HG02884 (cell line): ENCODE results near the gene GABRR3.

Source experiments
- ATAC-seq: cut with Tn5 transposase; IDR thresholded peaks from one replicate; pipeline ENCODE4 v1.9.1; 2021; ENCODE audit warnings: mild to moderate bottlenecking, moderate library complexity; ENCODE audit not compliant: unreplicated experiment

GABRR3 gene

GRCh38 chr3:97992547-97993173 is 42.5 kb downstream of the GABRR3 start:
- no peak for ATAC-seq

DNA sequence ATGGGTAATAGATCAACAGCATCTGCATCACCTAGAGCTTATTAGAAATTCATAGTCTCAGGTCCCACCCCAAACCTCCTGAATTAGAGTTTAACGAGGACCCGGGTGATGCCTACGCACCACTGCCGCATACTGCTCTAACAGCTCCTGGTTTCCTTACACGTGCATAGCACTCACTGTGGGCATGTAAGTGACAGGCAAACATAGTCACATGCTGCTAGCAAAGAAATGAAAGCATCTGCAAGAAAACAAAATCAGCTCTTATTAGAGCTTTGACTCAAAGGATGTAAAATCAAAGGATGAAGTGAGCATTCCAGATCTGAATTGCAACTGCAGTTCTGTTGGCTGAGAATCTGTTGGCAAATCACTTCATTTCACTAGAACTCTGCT is 43.8 kb downstream of the GABRR3 start:
- ATAC-seq, result no peak

GRCh38 chr3:97990624-97991292 is 44.4 kb downstream of the GABRR3 start:
- ATAC-seq, result no peak

DNA sequence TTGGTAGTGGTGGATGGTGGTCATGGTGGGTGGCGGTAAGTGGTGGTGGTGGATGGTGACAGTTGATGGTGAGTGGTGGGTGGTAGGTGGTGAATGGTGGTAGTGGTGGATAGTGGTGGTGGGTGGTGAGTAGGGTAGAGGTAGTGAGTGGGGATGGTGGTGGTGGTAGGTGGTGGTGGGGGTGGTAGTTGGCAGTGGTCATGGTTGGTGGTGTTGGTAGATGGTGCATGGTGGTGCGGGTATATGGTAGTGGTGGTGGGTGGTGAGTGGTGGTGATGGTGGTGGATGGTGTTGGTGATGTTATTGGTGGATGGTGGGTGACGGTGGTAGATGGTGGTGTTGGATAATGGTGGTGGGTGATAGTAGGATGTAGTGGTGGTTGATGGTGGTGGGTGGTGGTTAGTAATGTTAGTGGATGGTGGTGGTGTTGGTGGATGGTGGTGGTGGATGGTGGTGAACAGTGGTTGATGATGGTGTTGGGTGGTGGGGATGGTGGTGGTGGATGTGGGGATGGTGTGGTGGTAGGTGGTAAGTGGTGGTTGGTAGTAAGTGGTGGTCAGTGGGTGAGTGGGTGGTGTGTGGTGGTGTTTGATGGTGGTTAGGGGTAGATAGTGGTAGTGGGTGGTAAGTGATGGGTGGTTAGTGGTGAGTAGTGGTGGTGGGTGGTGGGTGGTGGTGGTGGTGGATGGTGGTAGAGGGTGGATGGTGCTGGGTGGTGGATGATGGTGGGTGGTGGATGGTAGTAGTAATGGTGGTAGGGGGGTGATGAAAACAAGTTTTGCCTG is 46.1 kb downstream of the GABRR3 start:
- no peak for ATAC-seq

GRCh38 chr3:97987306-97987705 is 47.8 kb downstream of the GABRR3 start:
- no peak for ATAC-seq

DNA sequence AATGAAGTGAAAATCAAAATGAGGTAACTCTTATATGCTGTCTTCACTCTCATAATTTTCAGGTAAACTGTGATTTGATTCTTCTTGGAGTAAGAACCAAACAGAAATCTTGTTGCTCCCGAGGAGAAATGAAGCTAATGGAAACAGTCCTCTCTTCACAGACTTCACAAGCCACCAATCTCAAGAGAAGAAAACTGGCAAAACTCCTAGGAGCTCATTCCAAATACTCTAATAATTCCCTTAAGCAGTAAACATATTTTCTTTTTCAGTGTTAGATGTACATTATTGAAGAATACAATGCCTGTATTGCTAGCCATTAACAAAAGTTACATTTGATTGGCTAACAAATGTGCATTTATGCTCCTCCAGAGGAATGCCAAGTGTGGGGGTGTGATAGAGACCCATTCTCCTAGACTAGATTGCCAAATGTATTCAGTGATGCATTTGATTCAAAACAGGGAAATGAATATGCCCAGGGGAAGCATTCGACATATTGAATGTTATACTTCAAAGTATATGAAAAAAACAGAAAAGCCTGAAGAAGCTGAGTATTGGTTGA is 51.1 kb downstream of the GABRR3 start:
- ATAC-seq, result no peak

DNA sequence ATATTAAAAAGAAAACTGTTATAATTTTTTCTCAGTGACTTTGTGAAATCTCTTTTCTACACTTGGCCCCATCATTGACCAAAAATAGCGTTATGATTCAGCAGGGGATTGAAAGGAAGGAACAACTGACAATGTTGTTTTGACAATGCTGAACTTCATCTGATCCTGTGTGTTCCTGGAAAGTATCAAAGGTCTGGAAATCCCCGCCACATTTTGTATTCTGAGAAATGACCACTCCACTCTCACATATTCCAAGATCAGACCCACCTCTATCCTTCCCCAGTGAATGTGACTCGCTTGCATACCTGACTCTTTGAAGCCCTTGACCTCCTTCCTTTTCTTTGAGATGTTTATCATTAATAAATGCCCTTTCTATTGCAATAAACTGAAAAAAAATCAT is 53.2 kb downstream of the GABRR3 start:
- no peak for ATAC-seq

- no peak for ATAC-seq
Measured at GRCh38 chr3:97979610-97980009, 55.5 kb downstream of the GABRR3 start.

GRCh38 chr3:97975466-97975865 is 59.6 kb downstream of the GABRR3 start:
- ATAC-seq, result no peak

- ATAC-seq, result no peak
Measured at GRCh38 chr3:97974996-97975395, 60.1 kb downstream of the GABRR3 start.

- no peak for ATAC-seq
Measured at GRCh38 chr3:97972976-97973375, 62.1 kb downstream of the GABRR3 start.

- peak; percentile 80 for ATAC-seq
Measured at GRCh38 chr3:97971679-97972567, 63.2 kb downstream of the GABRR3 start, which contains the start of gene RIOX2. RIOX2 (minus strand) TSS chr3:97972431; CDS start chr3:97967593, 4,838 bp downstream.

DNA sequence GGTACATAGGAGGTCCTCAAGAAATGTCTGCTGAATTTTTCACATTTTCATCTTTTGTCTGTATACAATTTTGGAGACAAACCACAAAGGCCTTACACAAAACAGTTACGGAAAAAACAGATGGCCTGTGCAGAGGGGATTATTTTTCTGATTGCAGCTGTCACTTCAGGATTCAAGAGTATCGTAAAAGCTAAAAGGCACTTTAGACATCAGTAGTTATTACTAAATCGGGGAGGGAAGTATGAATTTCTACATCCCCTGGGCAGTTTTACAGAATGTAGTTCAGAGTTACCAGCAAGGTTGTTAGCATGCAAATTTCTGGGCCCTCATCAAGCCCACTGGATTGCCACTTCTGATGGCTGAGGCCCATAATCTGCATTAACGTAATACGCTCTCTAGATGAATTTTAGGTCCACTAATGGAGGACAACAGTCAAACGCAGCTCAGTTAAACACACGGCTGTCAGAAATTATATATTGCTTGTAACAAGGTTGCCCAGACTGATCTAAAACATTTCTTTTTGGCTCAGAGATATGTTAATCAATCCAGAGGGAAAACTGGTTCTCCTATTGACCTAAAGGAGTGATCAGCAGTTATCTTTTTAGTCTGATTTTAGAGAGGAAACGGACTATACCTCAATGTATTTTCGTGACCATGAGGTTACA is 64.0 kb downstream of the GABRR3 start:
- no peak for ATAC-seq

DNA sequence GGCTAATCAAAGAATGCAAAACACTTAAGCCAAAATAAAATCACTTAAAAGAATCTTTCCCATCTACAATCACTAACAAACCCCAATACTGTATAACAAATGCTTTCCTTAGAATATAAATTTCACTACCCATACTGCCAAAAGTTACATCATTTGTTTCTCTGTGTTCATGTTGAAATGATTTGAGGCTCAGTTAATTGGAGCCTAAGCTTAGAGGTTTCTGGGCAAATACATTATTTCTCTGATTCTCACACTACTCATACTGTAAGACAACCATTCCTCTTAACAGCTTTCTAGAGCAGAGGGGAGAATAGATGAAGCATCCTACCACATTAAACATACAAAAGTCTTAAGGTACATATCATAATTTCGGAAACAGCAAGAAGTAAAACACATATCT is 65.0 kb downstream of the GABRR3 start:
- ATAC-seq, result no peak

DNA sequence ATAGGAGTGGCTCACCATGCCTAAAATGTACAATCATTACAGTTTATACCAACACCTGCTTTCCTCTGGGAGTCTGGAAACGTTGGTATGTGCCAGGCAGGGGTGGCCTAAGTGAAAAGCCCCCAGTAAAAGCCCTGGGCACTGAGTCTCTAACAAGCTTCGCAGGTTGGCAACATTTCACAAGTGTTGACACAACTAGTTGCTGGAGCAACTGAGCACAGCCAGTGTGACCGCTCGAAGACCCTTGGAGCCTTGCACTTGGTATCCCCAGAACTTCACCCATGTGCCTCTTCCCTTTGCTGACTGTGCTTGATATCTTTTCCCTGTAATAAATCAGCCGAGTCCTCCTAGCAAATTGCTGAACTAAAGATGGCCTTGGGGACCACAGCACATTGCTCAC is 65.6 kb downstream of the GABRR3 start:
- ATAC-seq, result no peak

- no peak for ATAC-seq
Measured at GRCh38 chr3:97968376-97968775, 66.7 kb downstream of the GABRR3 start.

DNA sequence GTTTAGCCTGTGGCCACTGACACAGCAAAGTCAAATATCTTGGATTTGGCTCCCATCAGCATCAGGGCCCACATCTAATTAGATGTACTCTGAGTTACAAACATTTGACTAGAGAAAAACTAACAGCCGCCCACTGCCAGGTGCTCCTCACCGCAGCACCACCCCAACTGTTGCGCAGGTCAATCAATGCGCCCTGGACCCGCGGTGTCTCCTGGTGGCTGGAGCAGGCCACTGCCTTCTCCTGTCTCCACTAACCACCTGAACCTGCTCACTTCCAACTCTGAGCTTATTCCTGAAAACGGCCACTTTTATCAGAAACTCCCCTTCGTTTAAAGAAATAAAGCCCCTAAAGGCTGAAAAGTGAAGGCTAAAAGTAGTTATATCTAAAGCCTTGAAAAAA is 67.1 kb downstream of the GABRR3 start:
- no peak for ATAC-seq

DNA sequence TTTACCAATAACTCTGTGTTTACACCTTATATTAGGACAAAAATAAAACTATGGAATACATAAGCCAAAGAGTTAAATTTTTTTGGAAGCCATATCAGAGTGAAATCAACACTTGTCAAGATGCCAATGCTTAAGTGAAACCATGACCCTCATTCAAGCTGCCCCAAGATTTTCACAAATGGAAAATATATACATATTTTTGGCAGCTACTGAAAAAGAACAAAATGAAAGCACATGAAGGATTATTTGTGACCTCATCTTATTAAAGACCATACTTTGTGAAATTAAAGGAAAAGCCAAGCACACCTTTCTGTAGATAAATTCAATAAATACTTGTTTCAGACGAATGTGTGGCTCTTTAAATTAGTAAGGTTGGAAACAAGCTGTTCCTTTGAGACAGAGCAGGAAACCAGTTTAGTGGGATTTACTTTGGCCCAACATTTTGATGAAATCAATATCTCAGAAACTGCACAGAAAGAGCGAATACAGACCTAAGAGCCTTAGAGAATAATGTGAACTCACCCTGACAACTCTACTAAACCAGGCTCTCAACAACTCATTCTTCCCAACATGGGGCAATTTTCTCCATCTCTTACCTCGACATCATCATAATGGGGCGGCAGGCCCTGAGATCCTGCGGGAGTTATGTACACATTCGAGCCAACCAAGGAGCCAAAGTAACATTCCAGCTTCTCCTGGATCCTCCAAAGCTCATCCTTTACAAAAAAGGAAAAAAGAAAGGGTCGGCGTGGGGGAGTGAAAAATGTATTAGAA is 73.9 kb downstream of the GABRR3 start:
- no peak for ATAC-seq

- ATAC-seq, result no peak
Measured at GRCh38 chr3:97960551-97960950, 74.6 kb downstream of the GABRR3 start.
